SU-DHL-6 (cell line): ENCODE measurements around the gene CDC42SE1.
A peak's percentile ranks its signal among the peaks of the same experiment; 100 is the strongest.

ENCODE experiments used
- H2AFZ ChIP-seq: fragments of 200-600 bp; sonication (generic); 2 replicates; pipeline ENCODE4 v1.6.1; 2014; ENCODE audit warnings: low read depth, mild to moderate bottlenecking, moderate library complexity, mixed read lengths, antibody characterized with exemption, low read length; ENCODE audit not compliant: severe bottlenecking
- H3F3A ChIP-seq: fragments of 200-600 bp; shearing (Covaris generic); 2 replicates; pipeline ENCODE4 v1.6.0; 2016; ENCODE audit warnings: antibody characterized with exemption, mild to moderate bottlenecking; ENCODE audit not compliant: insufficient read depth
- H3K27ac ChIP-seq: fragments of 200-600 bp; sonication (generic); 2 replicates; pipeline ENCODE4 v1.5.1; 2016; ENCODE audit warnings: low read depth, mild to moderate bottlenecking, low read length, moderate library complexity, mixed read lengths
- H3K27me3 ChIP-seq: fragments of 200-600 bp; sonication (generic), shearing (Covaris generic); 2 replicates; pipeline ENCODE4 v1.6.0; 2014; ENCODE audit warnings: mild to moderate bottlenecking, low read length
- H3K36me3 ChIP-seq: fragments of 200-600 bp; sonication (generic); 2 replicates; pipeline ENCODE4 v1.6.1; 2014; ENCODE audit warnings: mild to moderate bottlenecking, low read length, mixed read lengths
- H3K4me2 ChIP-seq: fragments of 300-600, 200-600 bp; shearing (Covaris generic), sonication (generic); 2 replicates; pipeline ENCODE4 v1.6.0; 2014; ENCODE audit warnings: low read length, low read depth, mild to moderate bottlenecking; ENCODE audit not compliant: poor library complexity, severe bottlenecking
- H3K4me3 ChIP-seq: fragments of 200-600 bp; sonication (generic); 2 replicates; pipeline ENCODE4 v1.5.1; 2014; ENCODE audit warnings: antibody characterized with exemption, low read length, mild to moderate bottlenecking, mixed read lengths; ENCODE audit not compliant: insufficient read depth, poor library complexity, severe bottlenecking
- H3K79me2 ChIP-seq: fragments of 200-600 bp; sonication (generic); 2 replicates; pipeline ENCODE4 v1.6.1; 2014; ENCODE audit warnings: mild to moderate bottlenecking, low read length, moderate library complexity; ENCODE audit not compliant: insufficient read depth
- H3K9ac ChIP-seq: fragments of 200-600 bp; sonication (generic); 2 replicates; pipeline ENCODE4 v1.7.0; 2014; ENCODE audit warnings: mild to moderate bottlenecking, low read length
- H3K9me2 ChIP-seq: fragments of 200-600 bp; sonication (generic); replicated peaks from 2 replicates; pipeline ENCODE4 v1.6.1; 2014; ENCODE audit warnings: low read length; ENCODE audit not compliant: insufficient read depth
- H3K9me3 ChIP-seq: fragments of 200-600 bp; sonication (generic); 2 replicates; pipeline ENCODE4 v1.6.1; 2014; ENCODE audit warnings: low read length, mixed read lengths; ENCODE audit not compliant: insufficient read depth
- H4K20me1 ChIP-seq: fragments of 200-600 bp; sonication (generic); 2 replicates; pipeline ENCODE4 v1.6.1; 2014; ENCODE audit warnings: low read depth, mild to moderate bottlenecking, antibody characterized with exemption, low read length, moderate library complexity, mixed read lengths
- CTCF ChIP-seq: fragments of 200-600 bp; sonication (generic); IDR thresholded peaks from one replicate; pipeline ENCODE4 v1.5.1; 2017; ENCODE audit warnings: antibody characterized with exemption, mild to moderate bottlenecking, low read length, moderate library complexity; ENCODE audit not compliant: insufficient read depth, poor library complexity, severe bottlenecking
- EZH2phosphoT487 ChIP-seq: fragments of 200-600 bp; sonication (generic), shearing (Covaris generic); conservative IDR thresholded peaks from 2 replicates; pipeline ENCODE4 v1.6.1; 2018; ENCODE audit warnings: mild to moderate bottlenecking, antibody characterized with exemption, low read length, moderate library complexity, mixed read lengths

CDC42SE1 gene

GRCh38 chr1:151048645-151049032 is 10.8 kb downstream of the CDC42SE1 start:
- Histone ChIP-seq H3K9me3 (no peaks in the 10 kb centered on the region), H3K36me3 (peaks cover 4% of the 10 kb centered on the region; the same call in 1 of the 2 replicates), H3K79me2 (no peaks in the 10 kb centered on the region), H2AFZ (no peak overlapping the region), H3K4me3 (peak overlapping the region; percentile 47), H3K4me2 (peak overlapping the region; percentile 60), H3K27ac (no peak overlapping the region), H3K27me3 (no peaks in the 10 kb centered on the region), H3K9ac (0 out of 2 replicates have a peak overlapping the region, but pooled peaks have one; percentile 57), H3K9me2 (no peaks in the 10 kb centered on the region), H4K20me1 (no peaks in the 10 kb centered on the region), H3F3A (peaks cover 16% of the 10 kb centered on the region)
- TF ChIP-seq EZH2phosphoT487: no peak
- peak; percentile 7 for TF ChIP-seq CTCF

- no peaks in the 10 kb centered on the region for H4K20me1 ChIP-seq
- peak overlapping the region; percentile 47 for H3K4me3 ChIP-seq
- no peaks in the 10 kb centered on the region for H3K9me3 ChIP-seq
- peaks cover 16% of the 10 kb centered on the region for H3F3A ChIP-seq
- H3K36me3 ChIP-seq: peaks cover 4% of the 10 kb centered on the region; the same call in 1 of the 2 replicates
- peak overlapping the region; percentile 52 for H2AFZ ChIP-seq
- H3K9ac ChIP-seq: peak overlapping the region; percentile 57
- H3K27ac ChIP-seq: no peak overlapping the region
- no peak for TF ChIP-seq EZH2phosphoT487
- peak; percentile 13 for TF ChIP-seq CTCF
- peak overlapping the region; percentile 60 for H3K4me2 ChIP-seq
- no peaks in the 10 kb centered on the region for H3K9me2 ChIP-seq
- H3K79me2 ChIP-seq: no peaks in the 10 kb centered on the region
- H3K27me3 ChIP-seq: no peaks in the 10 kb centered on the region
Measured at GRCh38 chr1:151047925-151048644, 11.3 kb downstream of the CDC42SE1 start.

GRCh38 chr1:151047591-151047924 is 11.9 kb downstream of the CDC42SE1 start, which contains the start of gene C1orf56:
C1orf56 (plus strand) TSS chr1:151047751; CDS start chr1:151047848, 97 bp downstream.
- peak within 1 kb of the TSS; percentile 57 for H3K9ac ChIP-seq
- TF ChIP-seq CTCF (no peak), EZH2phosphoT487 (no peak)
- no peaks in the 10 kb centered on the region for H4K20me1 ChIP-seq
- no peaks in the 10 kb centered on the region for H3K27me3 ChIP-seq
- no peaks in the 10 kb centered on the region for H3K9me2 ChIP-seq
- no peaks in the 10 kb centered on the region for H3K79me2 ChIP-seq
- no peaks in the 10 kb centered on the region for H3K36me3 ChIP-seq
- no peak within 1 kb of the TSS for H3K27ac ChIP-seq
- no peaks in the 10 kb centered on the region for H3K9me3 ChIP-seq
- H3F3A ChIP-seq: peaks cover 16% of the 10 kb centered on the region; the same call in 1 of the 2 replicates
- peak within 1 kb of the TSS; percentile 52 for H2AFZ ChIP-seq
- H3K4me2 ChIP-seq: peak within 1 kb of the TSS; percentile 60
- H3K4me3 ChIP-seq: peak within 1 kb of the TSS; percentile 47
